Eye (tissue), 1 donor: Measurements from ENCODE around the gene NCAM1.

Experiments
- DNase-seq: peaks from one replicate; pipeline ENCODE4 v3.0.0-alpha.2; 2015

The NCAM1 gene

GRCh38 chr11:113134626-113135025 is 173.4 kb downstream of the NCAM1 start:
- DNase-seq, result no peak

- peak; percentile 71 for DNase-seq
Observed at GRCh38 chr11:113137713-113138529, 176.7 kb downstream of the NCAM1 start.

GRCh38 chr11:113138731-113139130 is 177.5 kb downstream of the NCAM1 start:
- no peak for DNase-seq

GRCh38 chr11:113141010-113141409 is 179.8 kb downstream of the NCAM1 start:
- no peak for DNase-seq

GRCh38 chr11:113142508-113142907 is 181.3 kb downstream of the NCAM1 start:
- no peak for DNase-seq

- DNase-seq, result peak; percentile 95
Observed at GRCh38 chr11:113147249-113147648, 186.0 kb downstream of the NCAM1 start.

- DNase-seq, result no peak
Observed at GRCh38 chr11:113148076-113148475, 186.9 kb downstream of the NCAM1 start.

GRCh38 chr11:113148652-113149051 is 187.4 kb downstream of the NCAM1 start:
- peak; percentile 43 for DNase-seq

GRCh38 chr11:113151521-113151920 is 190.3 kb downstream of the NCAM1 start:
- DNase-seq, result no peak

- no peak for DNase-seq
Observed at GRCh38 chr11:113152500-113152899, 191.3 kb downstream of the NCAM1 start.

GRCh38 chr11:113153847-113154246 is 192.6 kb downstream of the NCAM1 start:
- DNase-seq, result no peak

- peak; percentile 91 for DNase-seq
Observed at GRCh38 chr11:113159988-113160807, 199.0 kb downstream of the NCAM1 start.

GRCh38 chr11:113160808-113161124 is 199.5 kb downstream of the NCAM1 start:
- no peak for DNase-seq

- DNase-seq, result peak; percentile 60
Observed at GRCh38 chr11:113161711-113162591, 200.7 kb downstream of the NCAM1 start.

- peak; percentile 89 for DNase-seq
Observed at GRCh38 chr11:113162592-113162962, 201.4 kb downstream of the NCAM1 start.

- peak; percentile 76 for DNase-seq
Observed at GRCh38 chr11:113163291-113164030, 202.2 kb downstream of the NCAM1 start.

GRCh38 chr11:113166280-113166679 is 205.1 kb downstream of the NCAM1 start:
- DNase-seq, result no peak

- DNase-seq, result no peak
Observed at GRCh38 chr11:113167599-113167998, 206.4 kb downstream of the NCAM1 start.

GRCh38 chr11:113168354-113169342 is 207.4 kb downstream of the NCAM1 start:
- DNase-seq, result peak; percentile 56

GRCh38 chr11:113172382-113172951 is 211.2 kb downstream of the NCAM1 start:
- no peak for DNase-seq

- DNase-seq, result no peak
Observed at GRCh38 chr11:113173126-113173525, 211.9 kb downstream of the NCAM1 start.
